ENCODE measurements around the gene PAGR1.
"Not testable (repeated sequence)": the region's sequence is repeated elsewhere in the genome, so short reads cannot be mapped to it uniquely, and the experiment has no call there.

The PAGR1 gene

DNA sequence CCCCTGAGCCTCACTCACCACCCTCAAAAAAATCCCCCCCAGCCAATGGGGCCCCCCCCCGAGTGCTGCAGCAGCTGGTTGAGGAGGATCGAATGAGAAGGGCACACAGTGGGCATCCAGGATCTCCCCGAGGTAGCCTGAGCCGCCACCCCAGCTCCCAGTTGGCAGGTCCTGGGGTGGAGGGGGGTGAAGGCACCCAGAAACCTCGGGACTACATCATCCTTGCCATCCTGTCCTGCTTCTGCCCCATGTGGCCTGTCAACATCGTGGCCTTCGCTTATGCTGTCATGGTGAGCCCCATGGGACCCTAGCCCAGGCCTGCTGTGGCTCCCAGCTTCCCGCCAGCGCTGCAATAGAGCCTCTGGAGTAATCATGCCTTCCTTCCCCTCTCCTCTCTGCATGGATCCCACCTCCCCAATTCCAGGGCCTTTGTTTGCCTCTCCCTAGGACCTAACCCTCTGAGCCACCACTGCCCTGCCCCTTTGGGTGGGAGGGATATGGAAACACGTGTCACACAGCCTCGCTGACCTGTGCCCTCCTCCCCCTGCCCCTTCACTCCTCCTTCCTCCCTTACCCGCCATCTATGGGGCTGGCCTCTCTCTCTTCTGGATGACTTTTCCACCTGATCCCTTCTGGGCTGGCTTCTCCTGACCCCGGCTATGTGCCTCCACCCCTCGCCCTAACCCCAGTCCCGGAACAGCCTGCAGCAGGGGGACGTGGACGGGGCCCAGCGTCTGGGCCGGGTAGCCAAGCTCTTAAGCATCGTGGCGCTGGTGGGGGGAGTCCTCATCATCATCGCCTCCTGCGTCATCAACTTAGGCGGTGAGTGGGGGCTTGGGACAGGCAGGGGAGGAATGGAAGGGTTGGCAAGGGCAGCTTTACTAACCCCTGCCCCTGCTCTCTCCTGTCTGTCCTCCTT, 2.0 kb upstream of the PAGR1 start:
- DNase-seq: no peak

DNA sequence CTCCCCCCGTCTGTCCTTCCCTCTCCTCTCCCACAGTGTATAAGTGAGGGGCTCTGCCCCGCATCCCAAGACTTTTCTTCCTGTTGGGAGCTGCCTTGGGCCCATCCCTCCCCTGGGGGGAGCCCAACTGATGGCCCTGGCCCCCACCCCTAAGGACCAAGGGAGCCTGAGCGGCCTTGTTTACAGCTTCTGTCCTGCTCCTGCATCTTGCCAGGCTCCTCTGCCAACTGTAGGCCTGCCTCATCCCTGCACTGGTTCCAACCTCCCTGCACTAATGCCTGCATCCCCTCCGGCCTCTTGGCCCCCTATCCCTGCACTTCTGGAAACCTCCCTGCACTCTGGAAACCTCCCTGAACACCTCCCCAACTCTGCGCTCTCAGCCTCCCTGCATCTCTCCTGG, 1.4 kb upstream of the PAGR1 start:
- DNase-seq: no peak

DNA sequence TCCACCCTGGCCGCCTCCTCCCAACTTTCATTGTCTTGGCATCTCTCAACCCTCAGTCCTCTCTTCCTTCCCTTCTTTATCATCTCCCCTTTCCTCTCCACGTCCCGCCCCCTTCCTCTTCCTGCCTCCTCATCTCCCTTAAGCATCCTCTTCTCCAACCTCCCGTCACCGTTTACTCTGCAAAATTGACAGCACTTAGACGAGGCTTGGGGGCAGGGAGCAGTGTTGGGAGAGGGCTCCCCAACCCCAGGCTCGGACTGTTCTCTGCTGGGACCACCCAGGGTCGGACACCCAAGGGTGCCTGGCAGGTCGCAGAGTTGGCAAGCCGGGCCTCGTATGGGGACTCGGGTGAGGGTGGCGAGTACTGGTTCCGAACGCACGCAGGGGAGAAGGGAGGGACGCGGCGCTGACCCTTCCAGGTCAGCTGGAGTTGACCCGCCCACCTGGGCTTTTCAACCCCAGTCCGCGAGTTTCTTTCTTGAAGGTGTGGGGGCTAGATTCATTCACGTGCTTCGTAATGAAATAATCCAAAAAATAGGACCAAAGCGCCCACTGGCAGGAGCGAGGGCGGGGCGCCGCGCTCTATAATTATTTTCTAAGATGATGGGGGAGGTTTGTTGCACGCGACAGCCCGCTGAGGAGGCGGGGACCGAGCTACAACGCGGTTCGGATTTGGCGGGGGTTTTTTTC, 775 bp upstream of the PAGR1 start:
- DNase-seq: peak; percentile 78

DNA sequence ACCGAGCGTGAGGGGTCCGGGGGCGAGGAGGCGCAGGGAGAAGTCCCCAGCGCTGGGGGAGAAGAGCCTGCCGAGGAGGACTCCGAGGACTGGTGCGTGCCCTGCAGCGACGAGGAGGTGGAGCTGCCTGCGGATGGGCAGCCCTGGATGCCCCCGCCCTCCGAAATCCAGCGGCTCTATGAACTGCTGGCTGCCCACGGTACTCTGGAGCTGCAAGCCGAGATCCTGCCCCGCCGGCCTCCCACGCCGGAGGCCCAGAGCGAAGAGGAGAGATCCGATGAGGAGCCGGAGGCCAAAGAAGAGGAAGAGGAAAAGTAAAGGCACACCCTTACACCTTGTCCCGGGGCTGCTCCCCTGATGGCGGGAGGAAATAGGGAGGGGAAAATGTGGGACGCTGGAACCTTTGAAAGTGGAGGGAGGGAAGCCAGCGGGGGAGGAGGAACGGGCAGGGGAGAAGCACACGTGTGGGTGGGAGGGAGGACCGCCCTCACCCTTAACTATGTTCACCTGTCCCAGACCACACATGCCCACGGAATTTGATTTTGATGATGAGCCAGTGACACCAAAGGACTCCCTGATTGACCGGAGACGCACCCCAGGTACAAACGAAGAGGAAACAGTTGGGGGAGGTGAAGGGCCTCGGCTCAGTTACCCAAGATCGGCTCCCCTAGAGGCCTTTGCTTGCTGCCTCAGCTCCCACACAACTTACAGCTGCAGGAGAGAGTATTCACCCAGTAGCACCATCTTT, 916 bp downstream of the PAGR1 start:
- peak; percentile 24 for DNase-seq

DNA sequence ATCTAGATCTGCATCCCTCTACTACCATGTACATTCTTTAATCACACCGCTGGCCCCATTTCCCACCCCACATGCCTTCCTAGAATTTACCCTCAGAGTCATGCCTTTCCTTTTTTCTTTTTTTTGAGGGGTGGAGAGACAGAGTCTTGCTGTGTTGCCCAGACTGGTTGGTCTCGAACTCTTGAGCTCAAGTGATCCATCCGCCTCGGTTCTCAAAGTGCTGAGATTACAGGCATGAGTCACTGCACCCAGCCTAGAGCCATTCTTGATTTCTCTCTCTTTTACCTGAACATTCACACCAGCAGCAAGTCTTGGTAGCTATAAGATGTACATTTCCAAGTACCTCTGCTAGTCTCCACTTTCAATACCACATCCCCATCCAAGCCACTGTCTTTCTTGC, 2.1 kb downstream of the PAGR1 start:
- DNase-seq: no peak

DNA sequence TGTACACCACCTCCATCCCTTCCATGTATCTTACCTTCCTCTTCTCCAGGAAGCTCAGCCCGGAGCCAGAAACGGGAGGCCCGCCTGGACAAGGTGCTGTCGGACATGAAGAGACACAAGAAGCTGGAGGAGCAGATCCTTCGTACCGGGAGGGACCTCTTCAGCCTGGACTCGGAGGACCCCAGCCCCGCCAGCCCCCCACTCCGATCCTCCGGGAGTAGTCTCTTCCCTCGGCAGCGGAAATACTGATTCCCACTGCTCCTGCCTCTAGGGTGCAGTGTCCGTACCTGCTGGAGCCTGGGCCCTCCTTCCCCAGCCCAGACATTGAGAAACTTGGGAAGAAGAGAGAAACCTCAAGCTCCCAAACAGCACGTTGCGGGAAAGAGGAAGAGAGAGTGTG, 3.6 kb downstream of the PAGR1 start:
- no peak for DNase-seq

DNA sequence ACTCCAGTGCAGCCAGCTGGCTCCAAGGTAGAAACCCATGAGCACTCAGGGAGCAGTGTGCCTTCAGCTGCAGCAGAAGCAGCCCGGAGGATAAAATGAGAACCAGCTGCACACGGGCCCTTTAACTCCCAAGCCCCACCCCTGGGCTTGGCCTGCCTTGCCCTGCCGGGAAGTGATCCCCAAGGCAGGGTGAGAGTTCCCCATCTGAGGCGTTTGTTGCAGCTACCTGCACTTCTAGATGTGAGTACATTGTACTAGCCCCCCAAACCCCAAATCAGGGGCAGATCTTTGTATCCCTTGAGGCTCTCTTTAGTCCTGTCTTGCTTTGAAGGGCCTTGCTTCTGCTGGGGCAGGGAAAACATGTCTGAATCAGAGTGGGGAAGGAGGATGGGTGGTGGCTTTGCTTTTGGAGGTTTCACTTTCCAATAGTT, 4.3 kb downstream of the PAGR1 start, which contains the start of gene MVP:
TSS of gene MVP (plus strand) at position 192 of the 431 bp plus-strand sequence. CDS start 10,088 bp downstream, outside the sequence.
- DNase-seq: no peak

DNA sequence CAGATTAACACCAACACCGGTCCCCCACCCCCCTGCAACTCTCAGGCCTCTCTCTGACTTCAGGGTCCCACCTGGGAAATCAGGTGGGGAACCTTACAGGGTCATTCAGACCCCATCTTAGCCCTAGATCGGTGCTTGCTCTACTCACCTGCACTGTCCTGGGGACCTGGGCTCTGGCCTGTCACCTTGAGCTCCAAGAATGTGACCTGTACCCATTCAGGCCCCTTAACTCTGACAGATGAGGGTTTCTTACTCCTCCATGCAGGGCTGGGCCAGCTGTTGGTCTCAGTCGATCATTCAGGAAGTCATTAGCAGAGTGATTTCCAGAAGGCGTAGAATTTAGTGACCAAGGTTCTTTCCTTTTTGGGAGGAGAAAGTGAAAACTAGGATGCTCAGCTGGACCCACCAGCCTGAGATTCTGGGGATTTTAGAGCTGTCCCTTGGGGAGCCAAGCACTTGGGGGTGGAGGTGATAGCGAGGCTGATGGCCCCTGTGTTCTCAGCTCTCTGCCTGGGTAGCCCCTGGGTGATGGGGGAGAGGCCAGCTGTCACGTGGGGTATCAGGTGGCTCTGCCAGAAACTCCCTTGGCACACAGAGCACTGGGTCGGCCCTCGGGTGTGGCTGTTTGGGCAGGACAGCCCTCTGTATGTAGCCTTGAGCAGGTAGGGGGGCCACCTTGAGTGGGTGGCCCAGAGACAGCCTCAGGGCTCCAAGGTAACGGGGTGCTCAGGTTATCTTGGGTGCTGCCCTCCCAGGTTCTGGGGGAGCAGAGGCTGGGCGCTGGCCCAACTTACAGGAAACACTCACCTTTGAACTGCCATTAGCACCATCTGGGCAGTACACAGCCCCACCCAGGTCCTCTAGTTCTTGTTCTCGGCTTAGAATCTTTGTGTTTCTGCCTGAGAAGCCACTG, 5.0 kb downstream of the PAGR1 start:
- DNase-seq: no peak

DNA sequence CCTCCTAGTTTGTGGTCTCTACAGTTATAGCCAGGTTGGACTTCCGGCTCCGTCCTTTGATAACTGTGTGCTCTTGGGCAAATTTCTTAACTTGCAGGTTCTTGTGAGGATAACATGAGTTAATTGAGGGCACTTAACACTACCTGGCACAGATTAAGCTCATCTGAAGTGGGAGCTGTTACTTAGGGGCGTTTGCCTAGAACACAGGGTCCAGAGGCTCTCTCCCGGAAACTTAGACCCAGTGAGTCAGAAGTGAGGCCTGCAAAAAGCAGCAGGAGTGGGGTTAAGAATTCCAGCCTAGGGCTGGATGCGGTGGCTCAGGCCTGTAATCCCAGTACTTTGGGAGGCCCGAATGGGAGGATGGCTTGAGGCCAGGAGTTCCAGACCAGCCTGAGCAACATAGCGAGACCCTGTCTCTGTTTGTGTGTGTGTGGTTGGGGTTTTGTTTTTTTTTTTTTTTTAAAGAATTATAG, 5.7 kb downstream of the PAGR1 start:
- DNase-seq: no peak

DNA sequence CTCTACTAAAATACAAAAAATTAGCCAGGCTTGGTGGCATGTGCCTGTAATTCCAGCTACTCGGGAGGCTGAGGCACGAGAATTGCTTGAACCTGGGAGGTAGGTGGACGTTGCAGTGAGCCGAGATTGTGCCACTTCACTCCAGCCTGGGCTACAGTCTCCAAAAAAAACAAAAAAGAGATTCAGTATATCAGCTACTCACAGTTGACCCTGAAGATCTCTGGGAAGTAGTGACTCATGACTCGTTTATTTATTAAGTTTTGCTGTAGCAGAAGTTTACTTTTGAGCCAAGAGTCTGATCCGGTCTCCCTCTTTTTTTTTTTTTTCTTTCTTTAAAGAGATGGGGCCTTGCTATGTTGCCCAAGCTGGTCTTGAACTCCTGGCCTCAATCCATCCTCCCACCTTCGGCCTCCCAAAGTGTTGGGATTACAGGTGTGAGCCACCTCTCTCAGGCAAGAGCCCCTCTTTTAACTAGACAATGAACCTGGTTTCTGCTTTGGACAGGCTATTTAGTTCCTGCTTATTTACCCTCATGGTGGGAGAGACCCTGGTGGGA, 8.7 kb downstream of the PAGR1 start:
- no peak for DNase-seq

DNA sequence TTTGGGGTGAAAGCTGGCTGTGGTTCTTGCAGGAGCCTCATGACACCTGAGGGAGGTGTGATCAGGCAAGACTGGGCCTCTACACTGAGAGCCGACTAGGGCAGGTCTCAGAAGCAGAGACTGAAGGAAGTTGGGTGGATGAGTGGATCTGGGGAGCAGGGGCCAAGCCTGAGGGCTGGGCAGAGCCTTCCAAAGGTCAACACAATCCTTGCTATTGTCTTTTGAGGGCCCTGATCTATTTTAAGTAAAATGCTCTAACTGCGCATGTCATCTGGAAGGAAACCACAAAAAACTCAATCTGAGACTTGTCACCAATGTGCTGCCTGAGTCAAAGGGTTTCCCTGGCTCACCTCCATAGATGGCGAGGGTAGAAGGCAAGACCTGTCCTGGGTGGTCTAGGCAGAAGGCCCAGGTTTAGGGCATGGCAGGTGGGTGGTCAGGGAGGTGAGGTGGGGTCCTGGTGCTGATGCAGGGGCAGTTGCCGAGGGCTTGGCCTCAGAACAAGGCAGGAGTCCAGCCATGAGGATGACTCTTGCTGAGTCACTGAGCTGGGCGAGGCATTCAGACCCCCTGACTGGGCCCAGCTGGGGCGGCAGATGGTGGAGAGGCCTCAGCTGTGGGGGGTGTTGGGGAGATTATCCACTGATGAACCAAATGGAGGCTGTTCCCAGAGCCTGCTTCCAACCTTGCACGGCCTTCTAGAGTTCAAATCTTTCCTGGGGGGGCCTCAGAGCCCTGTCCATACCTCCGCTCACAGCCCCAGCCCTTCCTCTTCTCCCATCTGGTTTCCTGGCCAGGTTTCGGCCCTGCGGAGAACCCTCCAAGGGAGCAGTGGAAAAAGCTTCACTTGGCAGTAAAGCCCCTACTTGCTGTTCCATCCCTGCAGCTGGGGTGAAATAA, 9.4 kb downstream of the PAGR1 start:
- no peak for DNase-seq

DNA sequence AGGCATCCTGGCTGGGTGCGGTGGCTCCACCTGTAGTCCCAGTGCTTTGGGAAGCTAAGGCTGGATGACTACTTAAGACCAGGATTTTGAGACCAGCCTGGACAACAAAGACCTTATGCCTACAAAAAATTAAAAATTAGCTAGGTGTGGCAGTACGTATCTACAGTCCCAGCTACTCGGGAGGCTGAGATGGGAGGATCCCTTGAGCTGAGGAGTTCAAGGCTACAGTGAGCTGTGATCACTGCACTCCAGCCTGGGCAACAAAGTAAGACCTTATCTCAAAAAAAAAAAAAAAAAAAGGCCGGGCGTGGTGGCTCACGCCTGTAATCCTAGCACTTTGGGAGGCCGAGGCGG, 10.4 kb downstream of the PAGR1 start:
- DNase-seq: no peak

DNA sequence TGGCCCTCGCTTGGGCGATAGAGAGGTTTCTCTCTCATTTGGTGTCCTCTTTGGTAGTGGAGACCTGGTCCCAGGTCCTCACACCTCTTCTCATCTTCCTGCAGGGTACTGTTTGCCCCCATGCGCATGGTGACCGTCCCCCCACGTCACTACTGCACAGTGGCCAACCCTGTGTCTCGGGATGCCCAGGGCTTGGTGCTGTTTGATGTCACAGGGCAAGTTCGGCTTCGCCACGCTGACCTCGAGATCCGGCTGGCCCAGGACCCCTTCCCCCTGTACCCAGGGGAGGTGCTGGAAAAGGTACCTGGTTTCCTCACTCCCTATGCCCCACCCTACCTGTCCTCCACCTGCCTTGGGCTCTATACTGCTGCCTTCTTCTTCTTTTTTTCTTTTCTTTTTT, 14.8 kb downstream of the PAGR1 start:
- DNase-seq: no peak

DNA sequence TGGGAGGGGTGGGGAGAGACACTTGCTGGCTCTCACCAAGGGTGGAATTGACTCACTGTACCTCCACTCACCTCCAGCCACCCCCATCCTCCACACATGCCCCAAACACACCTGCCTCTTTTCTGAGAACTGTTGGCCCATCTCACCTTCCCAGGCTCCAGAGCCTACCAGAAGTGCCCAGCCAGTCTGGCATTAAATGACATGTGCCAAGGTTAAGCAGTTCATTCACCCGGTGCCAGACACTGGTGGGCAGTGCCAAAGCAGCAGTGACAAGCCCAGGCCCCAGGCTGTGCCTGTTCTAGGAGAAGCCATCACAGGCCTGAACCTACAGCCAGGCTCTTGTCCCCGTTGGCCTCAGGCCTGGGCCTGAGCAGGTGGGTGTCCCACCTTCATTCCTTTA, 15.5 kb downstream of the PAGR1 start:
- DNase-seq: no peak

DNA sequence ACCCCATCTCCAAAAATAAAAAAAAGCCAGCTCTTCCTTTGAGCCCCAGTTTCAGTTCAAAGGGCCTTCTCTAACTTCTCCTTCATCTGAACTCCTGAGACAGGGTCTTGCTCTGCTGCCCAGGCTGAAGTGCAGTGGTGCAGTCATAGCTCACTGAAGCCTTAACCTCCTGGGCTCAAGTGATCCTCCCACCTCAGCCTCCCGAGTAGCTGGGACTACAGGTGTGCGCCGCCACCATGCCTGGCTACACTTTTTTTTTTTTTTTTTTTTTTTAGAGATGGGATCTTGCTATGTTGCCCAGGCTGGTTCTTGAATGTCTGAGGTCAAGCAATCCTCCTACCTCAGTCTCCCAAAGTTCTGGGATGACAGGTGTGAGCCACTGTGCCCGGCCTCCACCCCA, 17.3 kb downstream of the PAGR1 start:
- DNase-seq: not testable (repeated sequence)

DNA sequence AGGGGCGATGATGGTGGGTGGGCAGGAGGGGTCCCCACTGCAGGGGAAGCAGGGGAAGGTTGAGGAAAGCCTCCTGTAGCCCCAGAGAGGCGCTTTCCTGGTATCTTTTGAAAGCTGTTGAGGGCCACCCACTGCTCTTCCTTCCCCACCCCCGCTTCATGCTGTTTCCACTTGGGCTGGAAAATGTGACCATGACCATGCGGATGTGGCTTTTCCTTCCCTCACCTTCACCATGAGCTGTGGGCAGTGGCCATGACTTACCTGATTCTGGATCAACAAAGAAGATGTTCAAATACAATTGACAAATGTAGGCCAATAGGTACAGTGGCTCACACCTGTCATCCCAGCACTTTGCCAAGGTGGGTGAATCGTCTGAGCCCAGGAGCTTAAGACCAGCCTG, 18.1 kb downstream of the PAGR1 start:
- no peak for DNase-seq

DNA sequence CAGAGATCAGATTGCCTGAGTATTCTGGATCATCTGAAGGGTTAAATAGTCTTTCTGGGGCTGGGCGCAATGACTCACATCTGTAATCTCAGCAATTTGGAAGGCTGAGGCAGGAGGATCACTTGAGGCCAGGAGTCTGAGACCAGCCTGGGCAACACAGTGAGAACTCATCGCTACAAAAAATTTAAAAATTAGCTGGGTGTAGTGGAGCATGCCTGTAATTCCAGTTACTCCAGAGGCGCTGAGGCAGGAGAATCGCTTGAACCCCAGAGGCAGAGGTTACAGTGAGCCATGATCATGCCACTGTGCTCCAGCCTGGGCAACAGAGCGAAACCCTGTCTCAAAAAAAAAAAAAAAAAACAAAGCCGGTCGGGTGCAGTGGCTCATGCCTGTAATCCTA, 20.0 kb downstream of the PAGR1 start:
- DNase-seq: no peak

DNA sequence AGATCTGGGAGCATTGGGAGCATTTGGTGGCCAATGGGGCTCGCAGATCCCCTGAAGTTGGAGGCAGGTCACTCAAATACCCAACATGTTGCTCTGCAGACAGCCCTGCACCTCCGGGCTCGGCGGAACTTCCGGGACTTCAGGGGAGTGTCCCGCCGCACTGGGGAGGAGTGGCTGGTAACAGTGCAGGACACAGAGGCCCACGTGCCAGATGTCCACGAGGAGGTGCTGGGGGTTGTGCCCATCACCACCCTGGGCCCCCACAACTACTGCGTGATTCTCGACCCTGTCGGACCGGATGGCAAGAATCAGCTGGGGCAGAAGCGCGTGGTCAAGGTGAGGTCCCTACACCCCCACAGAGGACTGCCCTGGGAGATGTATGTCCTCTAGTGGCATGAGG, 20.7 kb downstream of the PAGR1 start:
- DNase-seq: no peak

DNA sequence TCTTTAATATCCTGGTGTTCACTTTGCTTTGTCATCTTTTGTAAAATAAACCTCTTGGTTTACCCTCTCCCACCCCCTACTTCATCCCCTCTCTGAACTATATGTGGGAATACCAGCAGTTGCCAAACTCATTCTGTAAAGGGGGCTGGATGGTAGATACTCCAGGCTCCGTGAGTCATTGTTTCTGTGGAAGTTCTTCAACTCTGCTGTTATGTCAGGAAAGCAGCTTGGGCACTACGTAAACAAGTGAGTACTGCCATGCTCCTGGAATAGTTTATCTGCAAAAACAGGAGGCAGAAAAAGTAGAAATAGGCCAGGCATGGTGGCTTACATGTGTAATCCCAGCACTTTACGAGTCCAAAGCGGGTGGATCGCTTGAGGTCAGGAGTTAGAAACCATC, 21.9 kb downstream of the PAGR1 start:
- no peak for DNase-seq

DNA sequence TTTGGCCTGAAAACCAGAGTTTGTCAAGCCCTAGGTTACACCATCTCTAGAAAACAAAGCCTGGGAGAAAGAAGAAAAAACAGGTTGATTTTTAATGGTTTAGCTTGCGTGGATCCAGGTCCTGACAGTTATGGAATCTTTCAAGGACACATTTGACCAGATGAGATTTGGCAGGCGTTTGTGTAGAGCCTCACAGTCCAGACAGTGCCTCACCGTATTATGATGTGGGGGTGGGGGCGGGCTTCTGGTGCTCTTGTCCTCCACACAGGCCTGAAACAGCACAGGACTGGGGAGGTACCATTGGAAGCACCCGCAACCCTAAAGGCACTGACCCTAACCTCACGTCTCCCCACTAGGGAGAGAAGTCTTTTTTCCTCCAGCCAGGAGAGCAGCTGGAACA, 23.9 kb downstream of the PAGR1 start:
- no peak for DNase-seq

DNA sequence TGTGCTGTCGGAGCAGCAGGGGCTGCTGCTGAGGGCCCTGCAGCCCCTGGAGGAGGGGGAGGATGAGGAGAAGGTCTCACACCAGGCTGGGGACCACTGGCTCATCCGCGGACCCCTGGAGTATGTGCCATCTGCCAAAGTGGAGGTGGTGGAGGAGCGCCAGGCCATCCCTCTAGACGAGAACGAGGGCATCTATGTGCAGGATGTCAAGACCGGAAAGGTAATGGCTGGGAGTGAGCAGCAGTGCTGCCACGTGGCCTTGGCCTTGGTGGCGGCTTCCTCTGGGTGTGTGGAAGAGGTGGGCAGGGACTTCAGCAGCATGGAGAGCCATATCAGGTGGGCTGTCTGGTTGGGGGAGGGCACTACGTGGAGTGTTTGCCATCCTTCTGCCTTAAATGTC, 24.3 kb downstream of the PAGR1 start:
- no peak for DNase-seq

Data from NCI-H1092 (cell line).